ENCODE data around the gene CSHL1.
A peak's percentile ranks its signal among the peaks of the same experiment; 100 is the strongest.

Gene CSHL1

DNA sequence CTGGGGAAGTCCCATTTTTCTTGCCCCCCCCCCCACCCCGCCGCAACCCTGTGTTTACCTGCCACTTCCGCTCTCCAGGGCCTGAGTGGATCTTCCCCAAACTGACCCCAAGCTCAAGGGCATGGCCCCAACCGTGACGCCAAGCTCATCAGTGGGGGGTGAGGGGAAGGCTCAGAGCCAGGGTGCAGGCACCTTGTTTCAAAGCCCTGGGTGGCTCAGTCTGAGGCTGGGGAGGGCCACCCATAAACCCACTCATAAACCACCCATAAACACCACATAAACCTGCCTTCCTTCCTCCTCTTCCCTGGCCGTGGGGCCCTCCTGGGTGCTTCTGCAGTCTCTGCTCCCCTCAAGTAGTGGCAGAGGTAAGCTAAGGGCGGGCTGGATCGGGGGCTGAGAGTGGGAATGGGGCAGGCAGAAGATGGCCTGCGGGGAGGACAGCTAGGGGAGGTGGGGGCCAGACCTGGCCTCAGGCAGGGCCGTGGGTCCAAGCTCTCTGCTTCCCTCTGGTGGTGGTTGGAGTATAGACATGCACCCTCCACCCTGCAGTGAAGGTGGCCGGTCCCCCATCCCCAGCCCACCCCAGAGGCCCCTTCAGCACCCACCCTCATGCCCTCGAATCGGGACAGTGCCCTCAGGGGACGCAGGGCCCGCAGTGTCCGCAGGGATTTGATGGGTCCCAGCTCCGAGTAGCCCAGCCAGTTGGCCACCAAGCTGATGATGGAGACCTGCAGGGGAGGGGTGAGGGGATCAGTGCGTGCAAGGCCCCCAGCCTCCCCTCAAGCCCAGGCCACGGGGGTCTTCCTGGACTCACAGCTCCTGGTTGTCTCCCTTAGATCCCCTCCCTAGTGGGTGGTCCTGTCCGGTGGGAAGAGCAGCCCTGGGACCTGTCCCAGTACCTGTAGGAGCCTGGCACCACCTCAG lies 35.6 kb upstream of the CSHL1 start:
- TF ChIP-seq CTCF (IDR thresholded peaks at IDR 0.05; ENCODE audit: low read depth, low read length, missing control alignments), result peak; percentile 81
- no peaks in the 10 kb centered on the region for H3K36me3 ChIP-seq (replicated peaks)
- H3K27me3 ChIP-seq (replicated peaks), result peaks cover 2% of the 10 kb centered on the region
- in situ Hi-C loops (cut with HindIII; ENCODE audit: low pct_ligation_motif_present, low sequenced_read_pairs), result no loop called here
- no peak overlapping the region for H3K4me3 ChIP-seq (ENCODE audit: low read depth, low read length)
- peak; percentile 4 for DNase-seq
- H3K27ac ChIP-seq, result no peak overlapping the region

- H3K4me3 ChIP-seq (ENCODE audit: low read depth, low read length), result no peak overlapping the region
- DNase-seq, result no peak
- no peak overlapping the region for H3K27ac ChIP-seq
- H3K36me3 ChIP-seq (replicated peaks), result no peaks in the 10 kb centered on the region
- TF ChIP-seq CTCF (IDR thresholded peaks at IDR 0.05; ENCODE audit: low read depth, low read length, missing control alignments), result no peak
- H3K27me3 ChIP-seq (replicated peaks), result peaks cover 2% of the 10 kb centered on the region
- in situ Hi-C loops (cut with HindIII; ENCODE audit: low pct_ligation_motif_present, low sequenced_read_pairs), result no loop called here
Measured at GRCh38 chr17:63945784-63946439, 34.9 kb upstream of the CSHL1 start.

DNA sequence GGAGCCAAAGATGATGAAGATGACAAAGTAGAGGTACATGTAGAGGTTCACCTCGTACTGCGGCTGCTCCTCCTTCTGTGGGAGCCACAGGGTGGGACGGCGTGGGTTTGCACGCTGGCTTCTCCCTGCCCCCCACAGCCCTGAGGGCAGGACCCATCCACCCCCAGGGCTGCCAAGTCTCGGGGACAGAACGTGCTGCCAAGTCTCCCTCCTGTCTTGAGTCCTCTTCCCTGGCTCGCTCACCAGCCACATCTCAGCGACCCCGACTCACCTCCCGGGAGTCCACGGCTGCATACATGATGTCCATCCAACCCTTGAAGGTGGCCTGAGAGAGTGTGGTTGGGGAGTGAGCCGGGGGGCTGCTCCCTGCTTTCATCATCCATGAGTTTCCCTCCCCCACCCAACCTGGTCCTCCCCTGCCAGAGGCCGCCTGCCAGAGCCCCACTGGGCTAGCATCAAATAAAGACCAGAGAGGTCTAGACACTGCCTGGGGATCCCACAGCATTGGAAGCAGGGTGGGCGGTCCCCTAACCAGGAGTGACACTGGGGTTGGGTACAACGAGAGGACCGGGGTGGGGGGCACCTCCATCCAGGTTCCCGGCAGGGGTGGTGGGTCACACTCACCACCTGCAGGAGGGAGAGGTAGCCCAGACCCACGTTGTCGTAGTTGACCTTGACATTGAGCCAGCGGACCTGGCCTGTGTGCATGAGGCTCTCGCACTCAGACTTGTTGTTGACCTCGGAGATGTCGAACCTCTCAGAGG lies 33.9 kb upstream of the CSHL1 start:
- TF ChIP-seq CTCF (IDR thresholded peaks at IDR 0.05; ENCODE audit: low read depth, low read length, missing control alignments), result no peak
- no peak for DNase-seq
- Histone ChIP-seq H3K36me3 (replicated peaks) (no peaks in the 10 kb centered on the region), H3K27ac (no peak overlapping the region), H3K27me3 (replicated peaks) (peaks cover under 1% of the 10 kb centered on the region), H3K4me3 (ENCODE audit: low read depth, low read length) (no peak overlapping the region)
- in situ Hi-C loops (cut with HindIII; ENCODE audit: low pct_ligation_motif_present, low sequenced_read_pairs), result no loop called here

GRCh38 chr17:63943745-63944144 lies 32.7 kb upstream of the CSHL1 start:
- Histone ChIP-seq H3K27ac (no peak overlapping the region), H3K4me3 (ENCODE audit: low read depth, low read length) (no peak overlapping the region), H3K27me3 (replicated peaks) (no peaks in the 10 kb centered on the region), H3K36me3 (replicated peaks) (no peaks in the 10 kb centered on the region)
- in situ Hi-C loops (cut with HindIII; ENCODE audit: low pct_ligation_motif_present, low sequenced_read_pairs), result no loop called here
- peak; percentile 37 for TF ChIP-seq CTCF (IDR thresholded peaks at IDR 0.05; ENCODE audit: low read depth, low read length, missing control alignments)
- no peak for DNase-seq

- H3K27ac ChIP-seq, result no peak overlapping the region
- DNase-seq, result no peak
- H3K4me3 ChIP-seq (ENCODE audit: low read depth, low read length), result no peak overlapping the region
- no peaks in the 10 kb centered on the region for H3K27me3 ChIP-seq (replicated peaks)
- TF ChIP-seq CTCF (IDR thresholded peaks at IDR 0.05; ENCODE audit: low read depth, low read length, missing control alignments), result no peak
- H3K36me3 ChIP-seq (replicated peaks), result no peaks in the 10 kb centered on the region
- in situ Hi-C loops (cut with HindIII; ENCODE audit: low pct_ligation_motif_present, low sequenced_read_pairs), result no loop called here
Measured at GRCh38 chr17:63942309-63942985, 31.4 kb upstream of the CSHL1 start.
